K562 (cell line): Measurements from ENCODE around the gene SH3TC1. TPM values are rescaled to one million over a fixed set of nuclear protein-coding genes. Genes with fewer than 3 reads are reported as not detected.

Experiments
- CREB3 ChIP-seq: fragments of 450-650 bp; conservative IDR thresholded peaks from 2 replicates; pipeline ENCODE4 v1.6.1; 2016; ENCODE audit warnings: missing genetic modification characterization, low read depth, mild to moderate bottlenecking, missing compliant biosample characterization, moderate library complexity
- HNRNPK ChIP-seq: fragments of 200-400 bp; formaldehyde crosslinking; IDR thresholded peaks from one replicate; pipeline ENCODE4 v1.6.1; 2018; ENCODE audit warnings: mild to moderate bottlenecking, low read depth, low read length; ENCODE audit not compliant: poor library complexity, severe bottlenecking
- KLF16 ChIP-seq: IDR thresholded peaks from 2 replicates; pipeline ENCODE4 v1.6.1; 2016; ENCODE audit warnings: antibody characterized with exemption
- NONO ChIP-seq, 2 experiments: fragments of 200-400 bp in 1 of 2; fragments of 450-650 bp in 1 of 2; formaldehyde crosslinking in 1 of 2; IDR thresholded peaks; 2 replicates each; pipeline ENCODE4 v1.6.1; 2017; ENCODE audit warnings: low read depth in 2 of 2, mild to moderate bottlenecking in 2 of 2, moderate library complexity in 2 of 2, low read length in 1 of 2
- NUFIP1 ChIP-seq: fragments of 450-650 bp; IDR thresholded peaks from 2 replicates; pipeline ENCODE4 v1.6.1; 2018; ENCODE audit not compliant: partially characterized antibody
- PRPF4 ChIP-seq: fragments of 200-400 bp; formaldehyde crosslinking; IDR thresholded peaks from one replicate; pipeline ENCODE4 v1.6.1; 2017; ENCODE audit warnings: low read length, low read depth, mild to moderate bottlenecking; ENCODE audit not compliant: insufficient read depth, poor library complexity, severe bottlenecking
- PTRF ChIP-seq: fragments of 450-650 bp; IDR thresholded peaks from 2 replicates; pipeline ENCODE4 v1.6.1; 2016; ENCODE audit warnings: mild to moderate bottlenecking, missing genetic modification characterization, missing compliant biosample characterization
- RBM34 ChIP-seq: fragments of 200-400 bp; formaldehyde crosslinking; IDR thresholded peaks from 2 replicates; pipeline ENCODE4 v1.6.1; 2018; ENCODE audit warnings: low read length, borderline replicate concordance; ENCODE audit not compliant: insufficient read depth
- TAF1 ChIP-seq: IDR thresholded peaks from 2 replicates; pipeline ENCODE4 v1.6.1; 2011; ENCODE audit warnings: mild to moderate bottlenecking, low read length, moderate library complexity; ENCODE audit not compliant: insufficient read depth, control insufficient read depth, severe bottlenecking; ENCODE audit errors: extremely low read depth
- TEAD1 ChIP-seq, 2 experiments: fragments of 450-650 bp in 1 of 2; sonication (generic) in 1 of 2; formaldehyde crosslinking; IDR thresholded peaks; 2 replicates each; pipeline versions ENCODE4 v1.4.0 to v1.8.0; 2020 to 2022; ENCODE audit warnings: mild to moderate bottlenecking in 2 of 2, missing genetic modification reagents in 1 of 2
- THRA ChIP-seq: fragments of 450-650 bp; IDR thresholded peaks from 2 replicates; pipeline ENCODE4 v1.6.1; 2017; ENCODE audit warnings: mild to moderate bottlenecking, moderate library complexity
- ZFPM2 ChIP-seq: fragments of 250-450 bp; sonication (Bioruptor Pico); IDR thresholded peaks from 2 replicates; pipeline ENCODE4 v1.5.1; 2022; ENCODE audit warnings: mild to moderate bottlenecking
- ZNF41 ChIP-seq: fragments of 250-450 bp; sonication (Bioruptor Pico); conservative IDR thresholded peaks from 2 replicates; pipeline ENCODE4 v1.4.0; 2020; ENCODE audit warnings: mild to moderate bottlenecking
- ZNF830 ChIP-seq: fragments of 250-450 bp; sonication (Bioruptor Pico); IDR thresholded peaks from 2 replicates; pipeline ENCODE4 v1.5.0; 2021; ENCODE audit warnings: mild to moderate bottlenecking
- polyA plus RNA-seq, 8 experiments: library from polyadenylated mRNA; depleted of rRNA in 4 of 8; stranded (reverse) in 5 of 8; unstranded in 3 of 8; fragments of >200 nt; fragmentation: Nextera tagmentation in 2 of 8; fragmentation: Illumina TruSeq in 1 of 8; extraction: Ambion mirVana in 2 of 8; extraction: Trizol in 1 of 8; gene quantifications; 2 replicates each; pipeline versions ENCODE4 v1.2.1 to v1.2.3, GENCODE V29; 2011 to 2014; ENCODE audit warnings: inconsistent platforms in 1 of 8, missing spikeins in 1 of 8
- total RNA-seq, 7 experiments: library from RNA; depleted of rRNA in 6 of 7; stranded (reverse); fragments of >200 nt in 6 of 7; fragmentation: Illumina TruSeq in 2 of 7; extraction: Trizol in 2 of 7; gene quantifications; 2 replicates each; pipeline versions ENCODE4 v1.2.1 to v1.2.3, GENCODE V29; 2011 to 2021; ENCODE audit warnings: low replicate concordance in 1 of 7
- TF ChIP-seq, protein P1 (sequence below): sonication (generic); formaldehyde crosslinking; IDR thresholded peaks from 2 replicates; pipeline ENCODE4 v1.8.1; 2023; ENCODE audit warnings: mild to moderate bottlenecking, missing genetic modification reagents
- TF ChIP-seq, protein P2 (sequence below), 2 experiments: fragments of 200-800 bp in 1 of 2; sonication (Bioruptor generic) in 1 of 2; sonication (generic) in 1 of 2; formaldehyde crosslinking in 1 of 2; IDR thresholded peaks in 1 of 2; conservative IDR thresholded peaks in 1 of 2; 2 replicates each; pipeline versions ENCODE4 v1.5.0 to v1.6.1; 2016 to 2020; ENCODE audit warnings: missing compliant biosample characterization in 1 of 2, missing genetic modification characterization in 1 of 2, missing genetic modification reagents in 1 of 2
- TF ChIP-seq, protein P3 (sequence below): fragments of 250-450 bp; sonication (Bioruptor Pico); IDR thresholded peaks from 2 replicates; pipeline ENCODE4 v1.5.1; 2021; ENCODE audit warnings: mild to moderate bottlenecking

Gene SH3TC1
- total and polyA plus RNA-seq, 9 of the 15 experiments (the other 6 are each of a cell fraction or from before 2014, with no cell fraction given), result 0.04 to 2.1 (median 0.48) TPM; not detected in 1

DNA sequence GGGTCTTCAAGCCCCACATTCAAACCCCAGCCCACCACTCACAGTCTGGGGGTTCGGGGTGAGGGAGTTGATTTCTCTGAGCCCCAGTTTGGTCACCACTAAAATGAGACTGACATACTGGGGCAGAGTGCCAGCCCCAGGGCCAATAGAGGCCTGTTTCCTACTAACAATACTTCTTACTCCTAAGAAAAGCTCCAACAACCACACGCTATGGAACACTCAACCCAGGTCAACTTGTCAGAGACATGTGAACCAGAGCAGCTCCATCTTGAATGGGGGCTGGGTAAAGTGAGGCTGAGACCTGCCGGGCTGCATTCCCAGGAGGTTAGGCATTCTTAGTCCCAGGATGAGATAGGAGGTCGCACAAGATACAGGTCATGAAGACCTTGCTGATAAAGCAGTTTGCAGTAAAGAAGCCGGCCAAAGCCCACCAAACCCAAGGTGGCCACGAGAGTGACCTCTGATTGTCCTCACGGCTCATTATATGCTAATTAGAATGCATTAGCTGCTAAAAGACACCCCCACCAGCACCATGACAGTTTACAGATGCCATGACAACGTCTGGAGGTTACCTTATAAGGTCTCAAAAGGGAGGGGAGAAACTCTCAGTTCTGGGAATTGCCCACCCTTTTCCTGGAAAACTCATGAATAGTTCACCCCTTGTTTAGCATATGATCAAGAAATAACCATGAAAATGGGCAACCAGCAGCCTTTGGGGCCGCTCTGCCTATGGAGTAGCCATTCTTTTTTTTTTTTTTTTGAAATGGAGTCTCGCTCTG, 43.9 kb downstream of the SH3TC1 start (continued):
- TF ChIP-seq, protein P1, sequence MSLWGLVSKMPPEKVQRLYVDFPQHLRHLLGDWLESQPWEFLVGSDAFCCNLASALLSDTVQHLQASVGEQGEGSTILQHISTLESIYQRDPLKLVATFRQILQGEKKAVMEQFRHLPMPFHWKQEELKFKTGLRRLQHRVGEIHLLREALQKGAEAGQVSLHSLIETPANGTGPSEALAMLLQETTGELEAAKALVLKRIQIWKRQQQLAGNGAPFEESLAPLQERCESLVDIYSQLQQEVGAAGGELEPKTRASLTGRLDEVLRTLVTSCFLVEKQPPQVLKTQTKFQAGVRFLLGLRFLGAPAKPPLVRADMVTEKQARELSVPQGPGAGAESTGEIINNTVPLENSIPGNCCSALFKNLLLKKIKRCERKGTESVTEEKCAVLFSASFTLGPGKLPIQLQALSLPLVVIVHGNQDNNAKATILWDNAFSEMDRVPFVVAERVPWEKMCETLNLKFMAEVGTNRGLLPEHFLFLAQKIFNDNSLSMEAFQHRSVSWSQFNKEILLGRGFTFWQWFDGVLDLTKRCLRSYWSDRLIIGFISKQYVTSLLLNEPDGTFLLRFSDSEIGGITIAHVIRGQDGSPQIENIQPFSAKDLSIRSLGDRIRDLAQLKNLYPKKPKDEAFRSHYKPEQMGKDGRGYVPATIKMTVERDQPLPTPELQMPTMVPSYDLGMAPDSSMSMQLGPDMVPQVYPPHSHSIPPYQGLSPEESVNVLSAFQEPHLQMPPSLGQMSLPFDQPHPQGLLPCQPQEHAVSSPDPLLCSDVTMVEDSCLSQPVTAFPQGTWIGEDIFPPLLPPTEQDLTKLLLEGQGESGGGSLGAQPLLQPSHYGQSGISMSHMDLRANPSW (CRISPR knock-in tag), result no peak
- TF ChIP-seq PTRF (peak; percentile 95), HNRNPK (no peak), NONO (IDR thresholded peaks at IDR 0.05; ENCODE audit: low read depth in 2 of 2, low read length in 1 of 2) (no peak), ZFPM2 (CRISPR knock-in tag) (no peak), TEAD1 (CRISPR knock-in tag; IDR thresholded peaks at IDR 0.05) (peak in 1 of 2 experiments; percentile 78; a peak in 2 of 4 replicates), NUFIP1 (no peak), CREB3 (peak; percentile 91), TAF1 (no peak), RBM34 (no peak), PRPF4 (no peak), ZNF830 (CRISPR knock-in tag) (no peak), KLF16 (no peak), THRA (no peak), ZNF41 (CRISPR knock-in tag) (peak; percentile 63; the same call in 1 of the 2 replicates)
- TF ChIP-seq, protein P2, sequence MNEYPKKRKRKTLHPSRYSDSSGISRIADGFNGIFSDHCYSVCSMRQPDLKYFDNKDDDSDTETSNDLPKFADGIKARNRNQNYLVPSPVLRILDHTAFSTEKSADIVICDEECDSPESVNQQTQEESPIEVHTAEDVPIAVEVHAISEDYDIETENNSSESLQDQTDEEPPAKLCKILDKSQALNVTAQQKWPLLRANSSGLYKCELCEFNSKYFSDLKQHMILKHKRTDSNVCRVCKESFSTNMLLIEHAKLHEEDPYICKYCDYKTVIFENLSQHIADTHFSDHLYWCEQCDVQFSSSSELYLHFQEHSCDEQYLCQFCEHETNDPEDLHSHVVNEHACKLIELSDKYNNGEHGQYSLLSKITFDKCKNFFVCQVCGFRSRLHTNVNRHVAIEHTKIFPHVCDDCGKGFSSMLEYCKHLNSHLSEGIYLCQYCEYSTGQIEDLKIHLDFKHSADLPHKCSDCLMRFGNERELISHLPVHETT (CRISPR knock-in tag; conservative IDR thresholded peaks at IDR 0.05 in 1 of 2, IDR thresholded peaks at IDR 0.05 in 1 of 2), result peak in 1 of 2 experiments; percentile 37; a peak in 1 of 4 replicates
- TF ChIP-seq, protein P3, sequence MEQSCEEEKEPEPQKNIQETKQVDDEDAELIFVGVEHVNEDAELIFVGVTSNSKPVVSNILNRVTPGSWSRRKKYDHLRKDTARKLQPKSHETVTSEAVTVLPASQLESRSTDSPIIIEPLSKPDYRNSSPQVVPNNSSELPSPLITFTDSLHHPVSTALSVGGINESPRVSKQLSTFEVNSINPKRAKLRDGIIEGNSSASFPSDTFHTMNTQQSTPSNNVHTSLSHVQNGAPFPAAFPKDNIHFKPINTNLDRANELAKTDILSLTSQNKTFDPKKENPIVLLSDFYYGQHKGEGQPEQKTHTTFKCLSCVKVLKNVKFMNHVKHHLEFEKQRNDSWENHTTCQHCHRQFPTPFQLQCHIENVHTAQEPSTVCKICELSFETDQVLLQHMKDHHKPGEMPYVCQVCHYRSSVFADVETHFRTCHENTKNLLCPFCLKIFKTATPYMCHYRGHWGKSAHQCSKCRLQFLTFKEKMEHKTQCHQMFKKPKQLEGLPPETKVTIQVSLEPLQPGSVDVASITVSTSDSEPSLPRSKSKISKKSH (CRISPR knock-in tag), result no peak
